Astrocyte of the hippocampus (primary cell): ENCODE measurements around the gene SMTNL1.

Experiments
- DNase-seq: peaks from one replicate; pipeline ENCODE4 v3.0.0; 2011; ENCODE audit warnings: low read depth, low spot score

Gene SMTNL1

DNA sequence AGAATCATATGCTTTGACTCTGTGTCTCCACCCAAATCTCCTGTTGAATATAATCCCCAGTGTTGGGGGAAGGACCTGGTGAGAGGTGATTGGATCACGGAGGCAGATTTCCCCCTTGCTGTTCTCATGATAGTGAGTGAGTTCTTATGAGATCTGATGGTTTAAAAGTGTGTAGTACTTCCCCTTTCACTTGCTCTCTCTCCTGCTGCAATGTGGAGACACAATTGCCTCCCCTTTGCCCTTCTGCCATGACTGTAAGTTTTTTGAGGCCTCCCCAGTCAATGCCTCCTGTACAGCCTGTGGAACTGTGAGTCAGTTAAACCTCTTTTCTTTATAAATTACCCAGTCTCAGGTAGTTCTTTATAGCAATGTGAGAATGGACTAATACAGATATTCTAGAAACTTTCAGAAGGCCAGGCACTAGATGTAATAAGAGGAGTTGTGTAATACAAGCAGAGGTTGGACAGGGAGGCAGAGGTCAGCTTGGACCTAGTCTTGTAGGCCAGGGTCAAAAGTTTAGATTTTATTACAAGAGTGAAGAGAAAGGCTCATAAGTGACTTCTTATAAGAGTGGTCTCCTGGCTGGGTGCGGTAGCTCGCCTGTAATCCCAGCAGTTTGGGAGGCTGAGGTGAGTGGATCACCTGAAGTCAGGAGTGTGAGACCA is 50.8 kb downstream of the SMTNL1 start:
- DNase-seq, result no peak

- DNase-seq, result no peak
These were observed 59.0 kb downstream of the SMTNL1 start for GRCh38 chr11:57596266-57596885.

GRCh38 chr11:57597461-57597915 is 60.1 kb downstream of the SMTNL1 start, which contains the start of gene SERPING1:
Gene SERPING1, plus strand, starts transcription at chr11:57597685. Its CDS starts 586 bp downstream, at chr11:57598271.
- no peak for DNase-seq

- peak; percentile 52 for DNase-seq
These were observed 60.8 kb downstream of the SMTNL1 start for GRCh38 chr11:57597916-57598830.

- DNase-seq, result peak; percentile 10
These were observed 61.4 kb downstream of the SMTNL1 start for GRCh38 chr11:57598831-57599155.

GRCh38 chr11:57599381-57599780 is 62.0 kb downstream of the SMTNL1 start:
- no peak for DNase-seq
